Neural progenitor cell (in vitro differentiated cells): Measurements from ENCODE around the gene CDCP1.

ENCODE experiments used
- CTCF ChIP-seq: fragments of 200-600 bp; sonication (generic); IDR thresholded peaks from 2 replicates; pipeline ENCODE4 v1.5.1; 2017; ENCODE audit warnings: antibody characterized with exemption, mild to moderate bottlenecking
- EZH2 ChIP-seq: fragments of 200-600 bp; sonication (generic); IDR thresholded peaks from 2 replicates; pipeline ENCODE4 v1.6.1; 2017; ENCODE audit warnings: antibody characterized with exemption, mild to moderate bottlenecking, moderate library complexity

GRCh38 chr3:45126730-45127129 lies 19.4 kb downstream of the CDCP1 start:
- TF ChIP-seq EZH2 (no peak), CTCF (no peak)
